ENCODE data around the gene AKAIN1.

AKAIN1 gene

DNA sequence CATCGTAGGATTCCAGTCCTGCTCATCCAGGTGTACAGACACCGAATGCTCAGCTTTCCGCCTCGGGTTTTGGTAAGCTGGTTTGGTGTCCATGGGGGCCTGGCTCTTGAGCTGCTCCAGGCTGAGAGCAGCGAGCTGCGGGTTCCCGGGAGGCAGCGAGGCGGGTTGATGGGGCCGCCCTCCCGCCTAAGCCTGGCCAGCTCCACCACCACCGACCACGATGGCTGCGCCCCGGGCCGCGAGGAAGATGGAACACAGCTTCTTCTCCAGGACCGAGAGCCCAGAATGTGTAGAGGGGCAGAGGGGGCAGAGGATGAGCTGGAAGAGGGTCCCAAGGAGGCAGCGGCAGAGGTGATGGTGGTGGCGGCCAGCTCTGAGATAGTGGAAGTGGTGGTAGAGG is 64.1 kb downstream of the AKAIN1 start:
- no peaks in the 10 kb centered on the region for H3K4me1 ChIP-seq (ENCODE audit: insufficient read depth, insufficient read length)
- no peaks in the 10 kb centered on the region for H3K9me3 ChIP-seq (ENCODE audit: insufficient read depth, low read length)
- no peaks in the 10 kb centered on the region for H3K36me3 ChIP-seq (ENCODE audit: insufficient read depth, insufficient read length, low read length)
- no peaks in the 10 kb centered on the region for H3K27me3 ChIP-seq (ENCODE audit: insufficient read depth, insufficient read length)
- TF ChIP-seq YY1 (IDR thresholded peaks at IDR 0.05; ENCODE audit: insufficient read depth, insufficient read length) (no peak), SUZ12 (IDR thresholded peaks at IDR 0.05; ENCODE audit: extremely low read depth, insufficient read depth, insufficient read length) (no peak), ZNF274 (IDR thresholded peaks at IDR 0.05; ENCODE audit: low read depth, low read length) (no peak)
- no peak for DNase-seq (ENCODE audit: low read depth, low spot score)
- no peak overlapping the region for H3K9ac ChIP-seq (ENCODE audit: insufficient read length, low read depth)
- H3K4me3 ChIP-seq (ENCODE audit: insufficient read length, low read depth), result no peak overlapping the region

DNA sequence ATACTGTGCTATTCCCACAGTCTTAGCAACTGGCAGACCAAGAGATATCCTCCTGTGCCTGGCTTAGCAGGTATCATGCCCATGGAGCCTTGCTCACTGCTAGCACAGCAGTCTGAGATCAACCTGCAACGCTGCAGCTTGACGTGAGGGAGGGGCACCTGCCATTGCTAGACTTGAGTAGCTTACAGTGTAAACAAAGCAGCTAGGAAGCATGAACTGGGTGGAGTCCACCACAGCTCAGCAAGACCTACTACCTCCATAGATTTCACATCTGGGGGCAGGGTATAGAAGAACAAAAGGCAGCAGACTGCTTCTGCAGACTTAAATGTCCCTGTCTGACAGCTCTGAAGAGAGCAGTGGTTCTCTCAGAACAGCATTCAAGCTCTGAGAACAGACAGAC is 74.8 kb downstream of the AKAIN1 start:
- H3K27me3 ChIP-seq (ENCODE audit: insufficient read depth, insufficient read length), result no peaks in the 10 kb centered on the region
- no peak for DNase-seq (ENCODE audit: low read depth, low spot score)
- H3K9ac ChIP-seq (ENCODE audit: insufficient read length, low read depth), result no peak overlapping the region
- H3K4me3 ChIP-seq (ENCODE audit: insufficient read length, low read depth), result no peak overlapping the region
- TF ChIP-seq YY1 (IDR thresholded peaks at IDR 0.05; ENCODE audit: insufficient read depth, insufficient read length) (no peak), SUZ12 (IDR thresholded peaks at IDR 0.05; ENCODE audit: extremely low read depth, insufficient read depth, insufficient read length) (no peak), ZNF274 (IDR thresholded peaks at IDR 0.05; ENCODE audit: low read depth, low read length) (no peak)
- H3K36me3 ChIP-seq (ENCODE audit: insufficient read depth, insufficient read length, low read length), result no peaks in the 10 kb centered on the region
- H3K4me1 ChIP-seq (ENCODE audit: insufficient read depth, insufficient read length), result no peaks in the 10 kb centered on the region
- H3K9me3 ChIP-seq (ENCODE audit: insufficient read depth, low read length), result peaks cover 16% of the 10 kb centered on the region

DNA sequence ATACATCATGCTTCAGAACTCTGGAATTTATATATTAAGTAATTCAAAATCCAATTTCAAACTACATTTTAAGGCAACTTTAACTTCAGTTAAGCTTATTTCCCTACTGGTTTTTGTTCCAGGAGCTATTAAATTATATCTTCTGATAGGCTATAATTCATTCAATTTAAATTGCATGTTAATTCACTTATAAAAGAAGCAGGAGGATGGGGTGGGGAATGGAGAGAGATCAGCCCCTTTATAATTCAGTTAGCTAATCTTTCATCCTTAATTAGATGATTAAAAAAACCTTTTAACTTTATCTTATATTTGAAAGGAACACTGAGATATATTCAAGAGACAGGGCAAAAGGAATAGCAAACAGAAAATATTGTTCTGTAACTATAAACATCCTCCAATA is 86.8 kb downstream of the AKAIN1 start:
- no peak for DNase-seq (ENCODE audit: low read depth, low spot score)
- TF ChIP-seq YY1 (IDR thresholded peaks at IDR 0.05; ENCODE audit: insufficient read depth, insufficient read length) (no peak), SUZ12 (IDR thresholded peaks at IDR 0.05; ENCODE audit: extremely low read depth, insufficient read depth, insufficient read length) (no peak), ZNF274 (IDR thresholded peaks at IDR 0.05; ENCODE audit: low read depth, low read length) (no peak)
- Histone ChIP-seq H3K36me3 (ENCODE audit: insufficient read depth, insufficient read length, low read length) (no peaks in the 10 kb centered on the region), H3K4me3 (ENCODE audit: insufficient read length, low read depth) (no peak overlapping the region), H3K27me3 (ENCODE audit: insufficient read depth, insufficient read length) (no peaks in the 10 kb centered on the region), H3K4me1 (ENCODE audit: insufficient read depth, insufficient read length) (no peaks in the 10 kb centered on the region), H3K9ac (ENCODE audit: insufficient read length, low read depth) (no peak overlapping the region), H3K9me3 (ENCODE audit: insufficient read depth, low read length) (no peaks in the 10 kb centered on the region)

DNA sequence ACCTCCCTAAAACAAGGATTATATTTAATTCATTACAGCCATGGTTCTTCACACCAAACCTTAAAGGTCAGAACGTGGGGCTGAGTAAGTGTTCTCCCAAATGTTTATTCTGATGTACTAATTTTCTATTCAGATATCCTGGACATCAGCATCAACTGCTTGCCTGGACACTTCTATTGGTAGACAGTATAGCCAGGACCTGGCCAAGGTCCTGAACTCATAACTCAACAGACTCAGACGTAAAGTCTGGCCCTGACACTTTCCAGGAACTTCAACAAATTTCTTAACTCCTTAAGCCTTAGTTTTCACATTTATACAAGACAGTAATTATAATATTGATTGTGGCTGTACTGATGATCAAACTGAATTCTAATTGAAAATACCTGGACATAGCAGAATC is 89.1 kb downstream of the AKAIN1 start:
- Histone ChIP-seq H3K9ac (ENCODE audit: insufficient read length, low read depth) (no peak overlapping the region), H3K4me1 (ENCODE audit: insufficient read depth, insufficient read length) (no peaks in the 10 kb centered on the region), H3K27me3 (ENCODE audit: insufficient read depth, insufficient read length) (no peaks in the 10 kb centered on the region), H3K4me3 (ENCODE audit: insufficient read length, low read depth) (no peak overlapping the region), H3K36me3 (ENCODE audit: insufficient read depth, insufficient read length, low read length) (no peaks in the 10 kb centered on the region), H3K9me3 (ENCODE audit: insufficient read depth, low read length) (no peaks in the 10 kb centered on the region)
- no peak for DNase-seq (ENCODE audit: low read depth, low spot score)
- TF ChIP-seq YY1 (IDR thresholded peaks at IDR 0.05; ENCODE audit: insufficient read depth, insufficient read length) (no peak), SUZ12 (IDR thresholded peaks at IDR 0.05; ENCODE audit: extremely low read depth, insufficient read depth, insufficient read length) (no peak), ZNF274 (IDR thresholded peaks at IDR 0.05; ENCODE audit: low read depth, low read length) (no peak)

DNA sequence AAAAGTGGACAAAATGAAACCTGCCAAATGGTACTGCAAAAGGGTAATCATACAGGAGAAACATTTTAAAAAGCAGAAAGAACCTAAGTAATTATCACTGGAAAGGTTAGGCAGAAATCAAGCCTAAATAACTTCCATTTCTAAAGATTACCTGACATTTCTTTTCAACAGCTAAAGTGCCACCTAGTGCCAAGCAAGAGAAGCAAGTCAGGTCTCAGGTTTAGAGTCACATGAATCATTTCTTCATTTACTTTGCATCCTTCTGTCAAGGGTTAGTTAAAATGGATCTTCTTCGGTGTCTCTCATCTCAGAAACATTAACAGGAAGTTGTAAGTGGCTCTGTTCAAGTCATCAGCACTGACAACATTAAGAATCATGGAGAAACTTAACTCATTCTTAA is 90.3 kb downstream of the AKAIN1 start:
- H3K36me3 ChIP-seq (ENCODE audit: insufficient read depth, insufficient read length, low read length), result no peaks in the 10 kb centered on the region
- H3K4me1 ChIP-seq (ENCODE audit: insufficient read depth, insufficient read length), result no peaks in the 10 kb centered on the region
- no peaks in the 10 kb centered on the region for H3K9me3 ChIP-seq (ENCODE audit: insufficient read depth, low read length)
- H3K27me3 ChIP-seq (ENCODE audit: insufficient read depth, insufficient read length), result no peaks in the 10 kb centered on the region
- no peak overlapping the region for H3K4me3 ChIP-seq (ENCODE audit: insufficient read length, low read depth)
- no peak for DNase-seq (ENCODE audit: low read depth, low spot score)
- no peak overlapping the region for H3K9ac ChIP-seq (ENCODE audit: insufficient read length, low read depth)
- TF ChIP-seq SUZ12 (IDR thresholded peaks at IDR 0.05; ENCODE audit: extremely low read depth, insufficient read depth, insufficient read length) (no peak), YY1 (IDR thresholded peaks at IDR 0.05; ENCODE audit: insufficient read depth, insufficient read length) (no peak), ZNF274 (IDR thresholded peaks at IDR 0.05; ENCODE audit: low read depth, low read length) (no peak)

DNA sequence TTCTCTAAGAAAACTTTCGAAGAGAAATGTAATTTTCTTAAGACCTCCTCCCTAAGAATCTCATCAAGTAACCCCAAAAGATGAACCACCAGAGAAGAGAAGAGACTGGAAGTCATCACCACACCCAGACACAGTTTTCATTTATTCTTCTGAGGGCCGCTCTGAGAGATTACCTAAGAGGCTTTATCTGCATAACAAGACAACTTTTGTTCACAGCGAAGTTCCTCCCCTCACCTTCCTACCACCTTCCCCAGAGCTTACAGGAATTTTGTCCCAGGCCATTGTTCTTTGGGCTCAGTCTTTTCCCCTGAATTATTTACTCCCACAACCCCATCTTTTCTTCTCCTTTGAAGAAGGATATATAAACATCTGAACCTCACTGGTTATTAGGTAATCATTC is 92.8 kb downstream of the AKAIN1 start:
- H3K9ac ChIP-seq (ENCODE audit: insufficient read length, low read depth), result no peak overlapping the region
- H3K4me3 ChIP-seq (ENCODE audit: insufficient read length, low read depth), result no peak overlapping the region
- H3K27me3 ChIP-seq (ENCODE audit: insufficient read depth, insufficient read length), result no peaks in the 10 kb centered on the region
- no peaks in the 10 kb centered on the region for H3K4me1 ChIP-seq (ENCODE audit: insufficient read depth, insufficient read length)
- no peaks in the 10 kb centered on the region for H3K9me3 ChIP-seq (ENCODE audit: insufficient read depth, low read length)
- DNase-seq (ENCODE audit: low read depth, low spot score), result no peak
- no peaks in the 10 kb centered on the region for H3K36me3 ChIP-seq (ENCODE audit: insufficient read depth, insufficient read length, low read length)
- TF ChIP-seq YY1 (IDR thresholded peaks at IDR 0.05; ENCODE audit: insufficient read depth, insufficient read length), result no peak
- no peak for TF ChIP-seq ZNF274 (IDR thresholded peaks at IDR 0.05; ENCODE audit: low read depth, low read length)
- TF ChIP-seq SUZ12 (IDR thresholded peaks at IDR 0.05; ENCODE audit: extremely low read depth, insufficient read depth, insufficient read length), result no peak

DNA sequence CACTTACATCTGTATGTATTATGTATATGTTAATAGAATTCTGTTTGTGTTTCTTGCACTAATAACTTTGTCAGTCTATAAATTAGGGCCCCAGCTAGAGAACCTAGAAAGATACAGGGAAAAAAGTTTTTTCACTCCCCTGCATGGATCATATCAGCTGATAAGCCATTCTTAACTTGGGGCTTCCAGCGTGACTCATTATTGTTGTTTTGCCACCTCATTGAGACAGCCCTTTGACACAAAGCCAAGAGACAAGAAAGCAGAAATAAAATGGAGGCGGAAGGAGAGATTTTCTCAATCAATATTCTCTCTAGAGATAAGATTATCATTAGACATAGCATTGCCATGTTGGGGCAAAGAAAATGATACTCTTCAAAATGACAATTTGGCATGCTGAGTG is 93.4 kb downstream of the AKAIN1 start:
- H3K9ac ChIP-seq (ENCODE audit: insufficient read length, low read depth), result no peak overlapping the region
- H3K9me3 ChIP-seq (ENCODE audit: insufficient read depth, low read length), result no peaks in the 10 kb centered on the region
- no peak overlapping the region for H3K4me3 ChIP-seq (ENCODE audit: insufficient read length, low read depth)
- no peaks in the 10 kb centered on the region for H3K27me3 ChIP-seq (ENCODE audit: insufficient read depth, insufficient read length)
- TF ChIP-seq ZNF274 (IDR thresholded peaks at IDR 0.05; ENCODE audit: low read depth, low read length) (no peak), YY1 (IDR thresholded peaks at IDR 0.05; ENCODE audit: insufficient read depth, insufficient read length) (no peak), SUZ12 (IDR thresholded peaks at IDR 0.05; ENCODE audit: extremely low read depth, insufficient read depth, insufficient read length) (no peak)
- no peaks in the 10 kb centered on the region for H3K36me3 ChIP-seq (ENCODE audit: insufficient read depth, insufficient read length, low read length)
- DNase-seq (ENCODE audit: low read depth, low spot score), result no peak
- no peaks in the 10 kb centered on the region for H3K4me1 ChIP-seq (ENCODE audit: insufficient read depth, insufficient read length)

DNA sequence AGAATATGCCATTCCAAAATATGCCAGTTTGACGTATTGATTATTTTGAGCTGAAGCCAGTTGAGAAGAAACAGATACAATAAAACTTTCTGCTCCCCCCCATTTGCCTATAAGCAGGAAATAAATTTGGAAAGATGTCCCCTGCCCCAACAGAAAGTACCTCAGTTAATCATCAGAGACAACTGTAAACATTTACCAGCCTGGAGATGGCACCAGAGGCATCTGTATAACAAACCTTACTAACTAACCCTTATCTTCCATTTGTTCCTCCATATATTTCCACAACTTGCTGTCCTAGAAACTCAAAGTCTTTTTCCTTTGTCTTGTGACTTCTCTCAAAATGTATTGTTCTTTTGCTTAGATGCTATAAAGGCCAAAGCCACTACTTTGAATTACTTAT is 93.8 kb downstream of the AKAIN1 start:
- no peak for TF ChIP-seq YY1 (IDR thresholded peaks at IDR 0.05; ENCODE audit: insufficient read depth, insufficient read length)
- TF ChIP-seq SUZ12 (IDR thresholded peaks at IDR 0.05; ENCODE audit: extremely low read depth, insufficient read depth, insufficient read length), result no peak
- TF ChIP-seq ZNF274 (IDR thresholded peaks at IDR 0.05; ENCODE audit: low read depth, low read length), result no peak
- Histone ChIP-seq H3K4me1 (ENCODE audit: insufficient read depth, insufficient read length) (no peaks in the 10 kb centered on the region), H3K36me3 (ENCODE audit: insufficient read depth, insufficient read length, low read length) (no peaks in the 10 kb centered on the region), H3K9me3 (ENCODE audit: insufficient read depth, low read length) (no peaks in the 10 kb centered on the region), H3K9ac (ENCODE audit: insufficient read length, low read depth) (no peak overlapping the region), H3K4me3 (ENCODE audit: insufficient read length, low read depth) (no peak overlapping the region), H3K27me3 (ENCODE audit: insufficient read depth, insufficient read length) (no peaks in the 10 kb centered on the region)
- no peak for DNase-seq (ENCODE audit: low read depth, low spot score)
